ENCODE measurements around the gene PCDHGA4. TPM values are rescaled to one million over a fixed set of nuclear protein-coding genes. Genes with fewer than 3 reads are reported as not detected.
"Not testable (repeated sequence)": the region's sequence is repeated elsewhere in the genome, so short reads cannot be mapped to it uniquely, and the experiment has no call there.

Gene PCDHGA4
- total RNA-seq (2022) (0.26 and 0.44 TPM in 2 replicates), Bru-seq, nascent RNA (percentile 34 among the genes with signal in this experiment), BruChase-seq, experiment 1, labeled RNA remaining after a 6-hour chase (percentile 63 among the genes with signal in this experiment), BruChase-seq, experiment 2, labeled RNA remaining after a 2-hour chase (percentile 47 among the genes with signal in this experiment)
- long read RNA-seq: 0 reads

DNA sequence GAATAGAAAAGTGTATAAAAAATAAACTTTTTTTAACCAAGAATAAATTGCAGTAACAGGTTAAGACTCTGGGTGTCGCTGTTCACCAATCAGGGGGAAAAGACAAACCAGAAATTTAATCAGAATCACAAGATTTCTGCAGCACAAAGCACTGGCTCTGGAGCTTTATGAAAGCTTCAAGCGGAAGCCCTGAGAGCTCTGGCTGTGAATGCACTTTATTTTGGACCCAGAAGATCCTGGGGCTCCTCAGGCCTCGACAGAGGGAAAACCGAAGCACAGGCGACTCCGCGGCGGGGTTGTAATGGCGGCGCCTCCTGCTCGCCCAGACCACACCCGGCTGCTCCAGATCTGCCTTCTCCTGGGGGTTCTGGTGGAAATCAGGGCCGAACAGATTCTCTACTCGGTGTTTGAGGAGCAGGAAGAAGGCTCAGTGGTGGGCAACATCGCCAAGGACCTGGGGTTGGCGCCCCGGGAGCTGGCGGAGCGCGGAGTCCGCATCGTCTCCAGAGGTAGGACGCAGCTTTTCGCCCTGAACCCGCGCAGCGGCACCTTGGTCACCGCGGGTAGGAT is at the start of gene PCDHGA4:
PCDHGA4 (plus strand) TSS at position 122 of the 570 bp plus-strand sequence; CDS start at position 209, 87 bp downstream.
- no peak within 1 kb of the TSS for H3K4me3 Mint-ChIP-seq (ENCODE audit: unreplicated experiment)
- H3K4me1 Mint-ChIP-seq (ENCODE audit: insufficient read depth, unreplicated experiment): no peaks in the 10 kb centered on the region
- CTCF ChIA-PET: interaction anchor here (0.7 to 2.0 kb wide), 5 partner anchors 11 to 204 kb away, joined by 3 to 8 read pairs (median 3); partner anchors contain the start of genes PCDHGA3 and PCDHGB3
- no TSS peak for BruUV-seq (replicated peaks)
- no peaks in the 10 kb centered on the region for H3K27me3 Mint-ChIP-seq (ENCODE audit: insufficient read depth, unreplicated experiment)
- no peak within 1 kb of the TSS for H3K27ac Mint-ChIP-seq (ENCODE audit: low read depth, unreplicated experiment)
- H3K36me3 Mint-ChIP-seq (ENCODE audit: insufficient read depth, unreplicated experiment): no peaks in the 10 kb centered on the region
- DNase-seq (ENCODE audit: unreplicated experiment): peak; percentile 9
- TF ChIP-seq, protein P1, sequence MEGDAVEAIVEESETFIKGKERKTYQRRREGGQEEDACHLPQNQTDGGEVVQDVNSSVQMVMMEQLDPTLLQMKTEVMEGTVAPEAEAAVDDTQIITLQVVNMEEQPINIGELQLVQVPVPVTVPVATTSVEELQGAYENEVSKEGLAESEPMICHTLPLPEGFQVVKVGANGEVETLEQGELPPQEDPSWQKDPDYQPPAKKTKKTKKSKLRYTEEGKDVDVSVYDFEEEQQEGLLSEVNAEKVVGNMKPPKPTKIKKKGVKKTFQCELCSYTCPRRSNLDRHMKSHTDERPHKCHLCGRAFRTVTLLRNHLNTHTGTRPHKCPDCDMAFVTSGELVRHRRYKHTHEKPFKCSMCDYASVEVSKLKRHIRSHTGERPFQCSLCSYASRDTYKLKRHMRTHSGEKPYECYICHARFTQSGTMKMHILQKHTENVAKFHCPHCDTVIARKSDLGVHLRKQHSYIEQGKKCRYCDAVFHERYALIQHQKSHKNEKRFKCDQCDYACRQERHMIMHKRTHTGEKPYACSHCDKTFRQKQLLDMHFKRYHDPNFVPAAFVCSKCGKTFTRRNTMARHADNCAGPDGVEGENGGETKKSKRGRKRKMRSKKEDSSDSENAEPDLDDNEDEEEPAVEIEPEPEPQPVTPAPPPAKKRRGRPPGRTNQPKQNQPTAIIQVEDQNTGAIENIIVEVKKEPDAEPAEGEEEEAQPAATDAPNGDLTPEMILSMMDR (IDR thresholded peaks at IDR 0.05; ENCODE audit: unreplicated experiment): no peak
- peaks cover 38% of the 10 kb centered on the region for H3K9me3 Mint-ChIP-seq (ENCODE audit: unreplicated experiment)
- intact Hi-C loops (cut with micrococcal nuclease): no loop called here
- POLR2A ChIA-PET: interaction anchor here (0.9 to 1.6 kb wide), 2 partner anchors 8 to 35 kb away, joined by 3 to 5 read pairs; partner anchors contain the start of gene TAF7

DNA sequence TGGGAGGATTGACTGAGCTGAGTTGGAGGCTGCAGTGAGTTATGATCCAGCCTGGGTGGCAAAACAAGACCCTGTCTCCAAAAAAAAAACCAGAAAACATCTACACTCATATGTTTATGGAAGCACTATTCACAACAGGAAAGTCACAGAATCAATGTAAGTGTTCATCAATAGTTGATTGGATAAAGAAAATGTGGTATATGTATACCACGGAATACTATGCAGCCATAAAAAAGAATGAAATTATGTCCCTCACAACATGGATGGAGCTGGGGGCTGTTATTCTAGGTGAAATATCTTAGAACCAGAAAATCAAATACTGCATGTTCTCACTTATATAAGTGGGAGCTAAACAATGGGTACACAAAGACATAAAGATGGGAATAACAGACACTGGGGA is 48.2 kb upstream of the PCDHGA4 start:
- DNase-seq (ENCODE audit: unreplicated experiment): no peak
- CTCF ChIA-PET: interaction anchor here (0.6 to 1.9 kb wide), 3 partner anchors 13 to 420 kb away, joined by 3 to 7 read pairs (median 5); partner anchors contain the start of gene TAF7
- intact Hi-C loops (cut with micrococcal nuclease): no loop called here
- Mint-ChIP-seq H3K36me3 (ENCODE audit: insufficient read depth, unreplicated experiment) (peaks cover 10% of the 10 kb centered on the region), H3K27ac (ENCODE audit: low read depth, unreplicated experiment) (no peak overlapping the region), H3K4me3 (ENCODE audit: unreplicated experiment) (no peak overlapping the region), H3K27me3 (ENCODE audit: insufficient read depth, unreplicated experiment) (no peaks in the 10 kb centered on the region), H3K9me3 (ENCODE audit: unreplicated experiment) (peaks cover 45% of the 10 kb centered on the region), H3K4me1 (ENCODE audit: insufficient read depth, unreplicated experiment) (no peaks in the 10 kb centered on the region)
- POLR2A ChIA-PET: no interaction called here
- BruUV-seq (replicated peaks): no TSS peak
- TF ChIP-seq, protein P1 (IDR thresholded peaks at IDR 0.05; ENCODE audit: unreplicated experiment): no peak

DNA sequence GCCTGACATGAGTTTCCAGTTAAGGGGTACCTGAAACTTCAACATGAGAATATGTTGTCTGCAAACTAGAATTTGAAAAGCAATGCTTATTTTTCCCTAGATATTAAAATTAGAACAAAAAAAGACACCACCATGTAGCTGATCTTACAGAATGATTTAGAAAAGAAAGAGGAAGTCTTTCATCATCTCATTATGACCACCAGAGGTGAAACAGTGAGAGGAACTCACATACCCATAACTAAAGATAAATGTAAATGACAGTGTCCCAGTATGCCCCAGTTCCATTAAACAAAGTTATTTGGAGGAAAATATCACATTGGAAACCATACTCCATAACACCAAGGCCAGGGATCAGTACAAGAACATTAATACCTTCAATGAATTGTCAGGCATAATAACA is 41.1 kb upstream of the PCDHGA4 start:
- no TSS peak for BruUV-seq (replicated peaks)

DNA sequence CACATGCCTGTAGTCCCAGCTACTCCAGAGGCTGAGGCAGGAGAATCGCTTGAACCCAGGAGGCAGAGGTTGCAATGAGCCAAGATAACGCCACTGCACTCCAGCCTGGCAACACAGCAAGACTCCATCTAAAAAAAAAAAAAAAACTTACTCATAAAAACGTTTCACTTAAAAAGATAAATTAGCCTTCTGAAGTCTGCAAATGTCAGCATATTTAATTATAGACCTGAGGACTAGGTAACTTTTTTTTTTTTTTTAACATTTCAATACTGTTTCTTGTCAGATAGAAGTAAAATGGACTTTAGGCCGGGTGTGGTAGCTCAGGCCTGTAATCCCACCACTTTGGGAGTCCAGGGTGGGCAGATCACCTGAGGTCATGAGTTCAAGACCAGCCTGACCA is 37.9 kb upstream of the PCDHGA4 start:
- BruUV-seq (replicated peaks); H3K27me3 Mint-ChIP-seq (ENCODE audit: insufficient read depth, unreplicated experiment); H3K4me3 Mint-ChIP-seq (ENCODE audit: unreplicated experiment); POLR2A ChIA-PET; H3K27ac Mint-ChIP-seq (ENCODE audit: low read depth, unreplicated experiment); intact Hi-C loops (cut with micrococcal nuclease); DNase-seq (ENCODE audit: unreplicated experiment): not testable (repeated sequence)
- Mint-ChIP-seq H3K9me3 (ENCODE audit: unreplicated experiment) (peaks cover 51% of the 10 kb centered on the region), H3K4me1 (ENCODE audit: insufficient read depth, unreplicated experiment) (peaks cover 14% of the 10 kb centered on the region), H3K36me3 (ENCODE audit: insufficient read depth, unreplicated experiment) (peaks cover 81% of the 10 kb centered on the region)
- CTCF ChIA-PET: interaction anchor here (0.6 to 4.8 kb wide), 4 partner anchors 23 to 94 kb away, joined by 3 to 49 read pairs (median 4); partner anchors contain the start of gene PCDHB14

More for the DNA sequence above, 41.1 kb upstream of the PCDHGA4 start:
- Mint-ChIP-seq H3K27ac (ENCODE audit: low read depth, unreplicated experiment) (no peak overlapping the region), H3K9me3 (ENCODE audit: unreplicated experiment) (peaks cover 58% of the 10 kb centered on the region), H3K4me1 (ENCODE audit: insufficient read depth, unreplicated experiment) (no peaks in the 10 kb centered on the region), H3K4me3 (ENCODE audit: unreplicated experiment) (no peak overlapping the region), H3K36me3 (ENCODE audit: insufficient read depth, unreplicated experiment) (peaks cover 66% of the 10 kb centered on the region), H3K27me3 (ENCODE audit: insufficient read depth, unreplicated experiment) (no peaks in the 10 kb centered on the region)
- ChIA-PET CTCF (interaction anchor here (0.6 kb wide), 1 partner anchor 211 kb away, joined by 3 read pairs; no protein-coding TSS in a partner anchor), POLR2A (no interaction called here)
- TF ChIP-seq, protein P1 (IDR thresholded peaks at IDR 0.05; ENCODE audit: unreplicated experiment): no peak
- intact Hi-C loops (cut with micrococcal nuclease): no loop called here
- no peak for DNase-seq (ENCODE audit: unreplicated experiment)

All from MCF 10A (cell line).